Measurements from ENCODE around the gene HSPE1. TPM values are rescaled to one million over a fixed set of nuclear protein-coding genes. Genes with fewer than 3 reads are reported as not detected.

HSPE1 gene
- total RNA-seq (2022; extraction: Qiagen RNA extraction) = 413 to 816 TPM (median 463 TPM) in 5 replicates

GRCh38 chr2:197499594-197500502 is at the start of gene HSPE1, which contains the start of gene HSPD1:
Gene HSPE1, plus strand, starts transcription at chr2:197500379. Its CDS starts 58 bp downstream, at chr2:197500437.
Gene HSPD1, minus strand, starts transcription at chr2:197499840. Its CDS starts 992 bp downstream, at chr2:197498848.

GRCh38 chr2:197453123-197453913 is 46.9 kb upstream of the HSPE1 start, which contains the start of gene COQ10B:
Gene COQ10B, plus strand, starts transcription at chr2:197453552. Its CDS starts 9 bp downstream, at chr2:197453561.

GRCh38 chr2:197515739-197516392 is 15.7 kb downstream of the HSPE1 start, which contains the start of gene MOB4:
Gene MOB4, plus strand, starts transcription at chr2:197516066. Its CDS starts 21 bp downstream, at chr2:197516087.

Other genes with a start within 250 kb of the HSPE1 start
- gene ANKRD44, start 189.6 kb upstream of the HSPE1 start, total RNA-seq (2022; extraction: Qiagen RNA extraction) = 1.4 to 3.2 TPM (median 2.2 TPM) in 5 replicates
- 112 to 134 TPM (median 121 TPM) in 5 replicates for gene SF3B1, start 65.4 kb upstream of the HSPE1 start, total RNA-seq (2022; extraction: Qiagen RNA extraction)
- gene COQ10B, start 46.8 kb upstream of the HSPE1 start, total RNA-seq (2022; extraction: Qiagen RNA extraction) = 15.8 to 20.4 TPM (median 16.4 TPM) in 5 replicates
- 504 to 654 TPM (median 563 TPM) in 5 replicates for gene HSPD1, start 539 bp upstream of the HSPE1 start, total RNA-seq (2022; extraction: Qiagen RNA extraction)
- 21.0 to 36.1 TPM (median 30.1 TPM) in 5 replicates for gene MOB4, start 15.7 kb downstream of the HSPE1 start, total RNA-seq (2022; extraction: Qiagen RNA extraction)
- gene RFTN2, start 175.2 kb downstream of the HSPE1 start, total RNA-seq (2022; extraction: Qiagen RNA extraction) = 0.06 to 0.13 TPM in 2 of 5 replicates, not detected in the others
- gene MARS2, start 205.0 kb downstream of the HSPE1 start, total RNA-seq (2022; extraction: Qiagen RNA extraction) = 11.3 to 12.5 TPM (median 11.6 TPM) in 5 replicates